ENCODE results near the gene CUEDC1. TPM values are rescaled to one million over a fixed set of nuclear protein-coding genes. Genes with fewer than 3 reads are reported as not detected.
"Not testable (repeated sequence)": the region's sequence is repeated elsewhere in the genome, so short reads cannot be mapped to it uniquely, and the experiment has no call there.

CUEDC1 gene
- total RNA-seq, 1 donor from 2014 or later: 0.29 TPM

- intact Hi-C loops (cut with micrococcal nuclease): loop anchor here (1.0 to 5.0 kb wide), 19 partner anchors 11 to 1305 kb away; partner anchors contain the start of genes AKAP1, C17orf67, COIL and MKS1
Observed at GRCh38 chr17:57849874-57850754, 105.1 kb downstream of the CUEDC1 start, which contains the start of gene MRPS23. Gene MRPS23, minus strand, starts transcription at chr17:57850044. Its CDS starts 34 bp downstream, at chr17:57850010.

- intact Hi-C loops (cut with micrococcal nuclease): no loop called here
Observed at GRCh38 chr17:57849163-57849873, 105.9 kb downstream of the CUEDC1 start.

- intact Hi-C loops (cut with micrococcal nuclease): not testable (repeated sequence)
Observed at GRCh38 chr17:57846056-57846945, 108.9 kb downstream of the CUEDC1 start.

- intact Hi-C loops (cut with micrococcal nuclease): no loop called here
Observed at GRCh38 chr17:57842280-57842679, 112.9 kb downstream of the CUEDC1 start.

GRCh38 chr17:57839571-57839923 lies 115.7 kb downstream of the CUEDC1 start:
- intact Hi-C loops (cut with micrococcal nuclease): no loop called here

- intact Hi-C loops (cut with micrococcal nuclease): no loop called here
Observed at GRCh38 chr17:57838857-57839570, 116.2 kb downstream of the CUEDC1 start.

GRCh38 chr17:57838453-57838852 lies 116.8 kb downstream of the CUEDC1 start:
- intact Hi-C loops (cut with micrococcal nuclease): no loop called here

GRCh38 chr17:57835333-57835900 lies 119.8 kb downstream of the CUEDC1 start:
- intact Hi-C loops (cut with micrococcal nuclease): no loop called here

GRCh38 chr17:57834146-57834741 lies 121.0 kb downstream of the CUEDC1 start:
- intact Hi-C loops (cut with micrococcal nuclease): loop anchor here (5.0 kb wide), 1 partner anchor 237 kb away; no protein-coding TSS in a partner anchor

- intact Hi-C loops (cut with micrococcal nuclease): loop anchor here (1.0 to 5.0 kb wide), 5 partner anchors 86 to 702 kb away; no protein-coding TSS in a partner anchor
Observed at GRCh38 chr17:57833179-57833939, 121.9 kb downstream of the CUEDC1 start.

GRCh38 chr17:57832314-57833178 lies 122.7 kb downstream of the CUEDC1 start:
- intact Hi-C loops (cut with micrococcal nuclease): loop anchor here (1.0 to 5.0 kb wide), 5 partner anchors 85 to 701 kb away; no protein-coding TSS in a partner anchor

GRCh38 chr17:57830880-57831279 lies 124.3 kb downstream of the CUEDC1 start:
- intact Hi-C loops (cut with micrococcal nuclease): loop anchor here (5.0 kb wide), 1 partner anchor 234 kb away; no protein-coding TSS in a partner anchor

- intact Hi-C loops (cut with micrococcal nuclease): no loop called here
Observed at GRCh38 chr17:57823469-57824401, 131.5 kb downstream of the CUEDC1 start.

GRCh38 chr17:57819867-57820266 lies 135.3 kb downstream of the CUEDC1 start:
- intact Hi-C loops (cut with micrococcal nuclease): no loop called here

- intact Hi-C loops (cut with micrococcal nuclease): no loop called here
Observed at GRCh38 chr17:57819285-57819684, 135.9 kb downstream of the CUEDC1 start.

- intact Hi-C loops (cut with micrococcal nuclease): no loop called here
Observed at GRCh38 chr17:57818066-57818465, 137.1 kb downstream of the CUEDC1 start.

- intact Hi-C loops (cut with micrococcal nuclease): no loop called here
Observed at GRCh38 chr17:57817299-57817698, 137.9 kb downstream of the CUEDC1 start.
